GM12892 (cell line): Measurements from ENCODE around the gene ASB2.

ENCODE experiments used
- POLR2A ChIP-seq: IDR thresholded peaks from 2 replicates; pipeline ENCODE4 v1.6.1; 2011; ENCODE audit warnings: low read depth, low read length, control low read depth
- POLR2AphosphoS5 ChIP-seq: IDR thresholded peaks from 2 replicates; pipeline ENCODE4 v1.6.1; 2011; ENCODE audit warnings: low read depth, low read length, control low read depth

DNA sequence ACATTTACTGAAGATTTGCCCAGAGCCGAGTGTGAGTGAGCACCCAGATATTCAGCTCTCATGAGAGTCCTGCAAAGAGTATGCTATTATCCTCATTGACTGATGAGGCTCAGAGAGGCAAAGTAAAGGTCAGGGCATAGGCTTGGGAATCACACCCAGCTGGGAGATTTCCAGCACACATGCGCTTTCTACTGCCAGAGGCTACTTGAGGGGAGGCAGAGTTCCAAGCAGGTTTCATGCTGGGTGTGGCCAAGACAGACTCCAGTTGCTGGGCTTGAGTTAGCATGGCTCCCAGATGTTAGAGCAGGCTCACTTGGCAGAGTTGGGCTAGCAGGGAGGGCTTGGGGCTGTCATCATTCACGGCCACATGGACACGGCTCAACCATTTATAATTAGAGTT is 63.6 kb downstream of the ASB2 start:
- TF ChIP-seq POLR2AphosphoS5, result no peak
- no peak for TF ChIP-seq POLR2A
